NCI-H1930 (cell line): ENCODE measurements around the gene INPP5A.
"Not testable (repeated sequence)": the region's sequence is repeated elsewhere in the genome, so short reads cannot be mapped to it uniquely, and the experiment has no call there.

ENCODE experiments used
- DNase-seq, 2 experiments: peaks; one replicate each; lab custom pipeline; 2025; lab: John Stamatoyannopoulos, UW

The INPP5A gene

DNA sequence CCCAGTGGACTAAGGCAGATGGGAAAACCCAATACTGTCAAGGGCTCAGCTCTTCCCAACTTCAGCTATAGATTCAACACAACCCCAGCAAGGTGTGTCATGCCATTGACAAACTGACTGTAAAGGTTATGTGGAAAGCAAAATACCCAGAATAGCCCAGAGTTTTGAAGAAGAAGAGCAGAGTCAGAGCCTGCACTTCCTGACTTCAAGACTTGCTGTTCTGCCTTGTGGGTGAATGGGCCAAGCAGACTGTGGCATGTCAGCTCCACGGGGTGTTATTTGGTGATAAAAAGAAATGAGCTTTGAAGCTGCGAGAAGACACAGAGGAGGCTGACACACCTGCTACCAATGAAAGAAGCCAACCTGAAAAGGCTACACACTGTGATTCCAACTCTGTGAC lies 158.6 kb downstream of the INPP5A start:
- DNase-seq: no peak

DNA sequence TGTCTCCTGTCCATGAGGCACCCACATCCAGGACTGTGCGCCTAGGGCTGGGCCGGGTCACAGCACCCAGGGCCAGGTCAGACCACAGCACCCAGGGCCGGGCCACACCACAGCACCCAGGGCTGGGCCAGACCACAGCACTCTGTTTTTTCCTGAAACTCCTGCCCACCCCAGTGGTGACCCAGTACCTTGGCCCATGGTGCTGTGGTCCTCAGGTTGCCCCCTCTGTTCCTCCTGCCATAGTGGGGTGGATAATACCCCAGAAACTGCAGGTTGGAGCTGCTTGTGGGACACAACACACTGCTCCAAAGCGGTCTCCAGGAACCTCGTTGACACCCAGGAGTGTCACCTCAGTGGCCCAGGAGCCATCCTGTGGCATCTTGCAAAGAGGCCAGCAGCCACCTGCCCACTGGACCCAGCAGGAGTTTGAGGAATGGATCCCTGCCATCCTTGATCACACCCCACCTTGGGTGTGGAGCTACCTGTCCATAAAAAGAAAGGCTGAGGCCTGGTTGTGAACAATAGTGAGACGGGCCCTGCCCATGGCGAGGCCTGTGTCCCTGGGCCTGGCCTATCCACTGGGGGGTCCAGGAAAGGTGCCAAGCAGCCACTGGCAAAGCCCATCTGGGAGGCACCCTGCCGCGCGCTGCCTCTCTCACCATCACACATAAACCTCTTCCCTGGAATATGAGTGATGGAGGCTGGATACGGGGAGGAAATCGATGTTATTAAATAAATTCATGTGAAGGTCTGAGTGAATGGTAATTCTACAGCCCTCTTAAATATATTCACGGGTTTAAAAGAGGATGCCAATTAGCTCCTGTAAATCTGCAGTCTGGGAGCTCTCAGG lies 159.4 kb downstream of the INPP5A start:
- no peak for DNase-seq

DNA sequence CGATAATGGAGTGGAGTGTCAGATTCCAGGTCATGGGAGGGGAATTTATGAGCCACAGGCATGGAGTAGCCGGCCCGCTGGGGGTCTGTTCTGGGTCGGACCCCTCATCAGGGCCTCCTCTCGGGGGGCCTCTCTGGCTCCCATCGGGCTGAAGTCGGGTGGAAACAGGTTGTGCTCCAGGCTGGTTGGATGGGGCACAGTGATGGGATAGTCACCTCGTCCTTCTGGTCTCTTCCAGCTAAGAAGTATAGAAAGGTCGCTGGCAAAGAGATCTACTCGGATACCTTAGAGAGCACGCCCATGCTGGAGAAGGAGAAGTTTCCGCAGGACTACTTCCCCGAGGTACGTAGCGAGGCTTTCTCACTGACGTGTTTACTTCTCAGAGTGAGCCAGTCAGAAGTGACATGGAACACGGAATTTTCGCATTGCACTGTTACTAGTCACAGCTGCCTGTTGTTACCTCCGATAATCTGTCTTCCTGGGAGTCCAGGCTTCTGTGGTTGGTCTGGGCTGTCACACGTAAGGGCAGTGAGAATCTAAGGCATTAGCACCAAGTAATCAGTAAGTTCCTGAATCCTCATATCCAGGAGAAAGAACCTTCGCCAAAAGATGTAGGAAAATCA lies 160.1 kb downstream of the INPP5A start:
- DNase-seq: no peak

GRCh38 chr10:132698211-132698751 lies 160.7 kb downstream of the INPP5A start:
- no peak for DNase-seq

- no peak for DNase-seq
These were observed 161.3 kb downstream of the INPP5A start for GRCh38 chr10:132698761-132699391.

GRCh38 chr10:132699411-132700155 lies 162.0 kb downstream of the INPP5A start:
- no peak for DNase-seq

DNA sequence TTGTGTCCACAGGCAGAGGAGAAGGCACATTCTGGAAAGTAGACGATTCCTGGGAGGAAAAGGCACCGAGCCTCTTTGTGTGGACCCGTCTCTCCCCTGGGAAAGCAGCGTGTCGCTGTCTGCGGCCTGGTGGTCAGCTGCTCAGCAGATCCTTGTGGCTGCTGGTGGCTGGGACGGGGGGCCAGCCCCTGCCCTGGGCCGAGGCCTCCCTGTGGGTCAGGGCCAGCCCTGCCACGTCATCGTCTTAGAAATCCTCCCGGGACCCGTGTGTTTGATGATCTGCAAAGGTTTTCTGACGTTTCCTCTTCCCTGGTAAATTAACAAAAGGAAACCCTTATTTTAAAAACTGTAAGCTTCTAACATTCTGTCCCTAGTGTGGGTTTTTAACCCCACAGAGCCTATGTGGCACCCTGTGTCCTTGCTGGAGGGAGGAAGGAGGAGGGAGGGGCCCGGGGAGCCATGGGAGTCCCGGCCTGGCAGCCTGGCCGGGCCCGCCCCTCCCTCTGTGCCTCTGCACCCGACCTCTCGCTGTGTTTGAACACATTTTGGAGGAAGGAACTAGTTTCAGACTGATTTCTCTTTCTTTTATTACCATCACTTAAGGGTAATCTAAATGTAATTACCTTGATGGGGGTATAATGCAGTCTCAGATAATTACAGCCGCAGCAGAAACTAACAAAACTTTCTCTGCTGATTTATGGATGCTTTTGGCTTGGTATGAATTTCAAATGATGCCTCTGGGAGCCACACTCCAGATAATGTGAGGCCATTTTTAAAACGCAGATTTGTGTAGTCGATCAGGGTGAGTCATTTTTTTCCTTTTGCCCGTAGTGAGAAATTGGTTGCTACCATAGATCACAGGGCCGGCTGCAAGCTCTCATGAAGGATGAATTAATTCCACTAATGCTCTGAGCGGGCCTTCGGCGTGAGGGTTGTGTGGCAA lies 162.8 kb downstream of the INPP5A start:
- DNase-seq: no peak

DNA sequence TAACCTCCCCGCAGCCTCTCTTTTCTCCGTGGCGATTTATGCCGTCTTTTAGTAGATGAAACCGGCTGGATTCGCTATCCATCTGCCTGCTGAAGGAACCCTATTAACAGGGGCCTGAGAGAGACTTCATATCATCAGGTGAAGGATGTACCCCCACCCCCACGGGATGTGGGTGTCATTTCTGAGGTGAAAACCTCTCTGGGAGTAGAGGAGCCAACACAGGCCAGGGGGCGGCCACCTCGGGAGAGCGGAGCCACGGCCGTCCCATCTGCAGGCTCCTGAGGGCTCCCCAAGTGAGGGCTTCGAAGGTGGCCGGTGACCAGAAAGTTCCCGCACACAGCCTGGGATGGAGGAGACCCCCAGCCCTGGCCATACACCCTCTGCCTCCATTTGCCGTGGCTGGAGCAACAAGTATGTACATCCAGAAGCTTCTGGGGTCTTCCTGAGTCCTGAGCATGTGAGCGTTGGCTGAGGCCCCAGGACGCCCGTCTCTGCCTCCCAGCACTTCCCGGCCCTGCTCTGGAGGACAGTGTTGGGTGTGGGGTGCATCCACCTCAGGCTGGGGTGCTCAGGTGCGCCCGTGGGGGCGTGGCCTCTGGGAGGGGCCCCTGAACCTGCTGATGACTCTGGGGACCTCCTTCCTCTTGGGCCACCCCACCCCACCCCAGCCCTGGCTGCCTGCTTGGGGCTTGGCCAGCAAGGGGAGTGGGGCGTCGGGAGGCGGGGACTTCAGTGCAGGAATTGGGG lies 163.7 kb downstream of the INPP5A start:
- no peak for DNase-seq

DNA sequence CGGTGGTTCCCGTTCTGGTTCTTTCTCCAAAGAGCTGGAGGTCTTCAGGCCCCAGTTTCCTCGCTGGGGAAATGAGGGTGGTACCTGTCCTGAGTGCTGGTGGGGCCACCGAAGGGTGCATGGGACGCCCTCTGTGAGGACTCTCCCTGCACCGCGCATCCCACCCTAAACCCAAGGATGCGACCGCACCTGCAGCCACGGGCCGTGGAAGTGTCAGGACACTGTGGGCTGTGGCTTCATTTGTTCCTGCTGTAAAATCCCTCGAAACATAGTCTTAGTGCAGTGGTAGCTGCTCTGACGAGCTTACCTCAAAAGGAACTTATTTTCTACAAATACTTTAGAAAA lies 164.2 kb downstream of the INPP5A start:
- no peak for DNase-seq

DNA sequence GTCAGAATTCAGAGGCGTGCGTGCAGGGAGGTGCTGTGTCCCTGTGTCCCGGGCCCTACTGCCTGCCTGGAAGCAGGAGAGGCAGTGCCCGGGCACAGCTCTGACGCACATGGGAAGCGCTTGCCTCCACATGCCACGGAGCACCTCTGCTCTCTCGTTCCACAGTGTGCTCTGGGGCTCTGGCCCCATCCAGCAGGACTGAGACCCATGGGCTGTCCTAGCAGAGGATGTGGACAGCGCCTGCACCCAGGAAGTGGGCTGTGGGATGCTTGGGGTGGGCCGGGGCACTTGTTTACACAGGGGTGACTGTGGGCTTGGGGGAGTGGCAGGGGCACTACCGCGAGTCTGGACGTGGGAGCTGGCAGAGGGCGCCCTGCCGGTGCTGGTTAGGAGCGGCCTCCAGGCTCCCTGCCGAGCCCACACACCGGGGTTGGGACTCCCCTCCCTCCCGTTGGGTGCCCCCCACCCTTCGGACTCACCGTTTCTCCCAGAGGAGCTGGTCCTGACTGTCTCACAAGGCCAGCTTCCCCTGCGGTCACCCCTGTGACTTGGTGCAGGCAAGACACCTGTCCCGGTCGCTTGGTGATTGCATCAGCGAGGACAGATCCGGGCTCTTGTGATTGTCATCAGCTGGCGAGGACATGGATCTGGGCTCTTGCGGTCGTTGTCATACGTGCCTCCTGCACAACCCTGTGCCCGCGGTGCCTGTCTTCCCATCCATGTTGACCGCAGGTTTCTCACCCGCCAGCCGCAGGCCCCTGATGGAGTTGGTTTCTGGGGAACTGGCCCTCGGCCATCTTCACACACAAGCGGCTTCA lies 165.2 kb downstream of the INPP5A start:
- no peak for DNase-seq

- no peak for DNase-seq
These were observed 165.9 kb downstream of the INPP5A start for GRCh38 chr10:132703419-132704007.

- no peak for DNase-seq
These were observed 166.6 kb downstream of the INPP5A start for GRCh38 chr10:132704008-132704814.

DNA sequence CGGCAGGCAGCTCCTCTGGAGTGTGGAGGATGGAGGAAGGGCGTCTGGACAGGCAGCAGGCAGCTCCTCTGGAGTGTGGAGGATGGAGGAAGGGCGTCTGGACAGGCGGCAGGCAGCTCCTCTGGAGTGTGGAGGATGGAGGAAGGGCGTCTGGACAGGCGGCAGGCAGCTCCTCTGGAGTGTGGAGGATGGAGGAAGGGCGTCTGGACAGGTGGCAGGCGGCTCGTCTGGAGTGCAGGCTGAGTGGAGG lies 167.2 kb downstream of the INPP5A start:
- not testable (repeated sequence) for DNase-seq

GRCh38 chr10:132705173-132705572 lies 167.6 kb downstream of the INPP5A start:
- DNase-seq: no peak

GRCh38 chr10:132705943-132706342 lies 168.4 kb downstream of the INPP5A start:
- no peak for DNase-seq

- DNase-seq: no peak
These were observed 169.1 kb downstream of the INPP5A start for GRCh38 chr10:132706701-132707100.

DNA sequence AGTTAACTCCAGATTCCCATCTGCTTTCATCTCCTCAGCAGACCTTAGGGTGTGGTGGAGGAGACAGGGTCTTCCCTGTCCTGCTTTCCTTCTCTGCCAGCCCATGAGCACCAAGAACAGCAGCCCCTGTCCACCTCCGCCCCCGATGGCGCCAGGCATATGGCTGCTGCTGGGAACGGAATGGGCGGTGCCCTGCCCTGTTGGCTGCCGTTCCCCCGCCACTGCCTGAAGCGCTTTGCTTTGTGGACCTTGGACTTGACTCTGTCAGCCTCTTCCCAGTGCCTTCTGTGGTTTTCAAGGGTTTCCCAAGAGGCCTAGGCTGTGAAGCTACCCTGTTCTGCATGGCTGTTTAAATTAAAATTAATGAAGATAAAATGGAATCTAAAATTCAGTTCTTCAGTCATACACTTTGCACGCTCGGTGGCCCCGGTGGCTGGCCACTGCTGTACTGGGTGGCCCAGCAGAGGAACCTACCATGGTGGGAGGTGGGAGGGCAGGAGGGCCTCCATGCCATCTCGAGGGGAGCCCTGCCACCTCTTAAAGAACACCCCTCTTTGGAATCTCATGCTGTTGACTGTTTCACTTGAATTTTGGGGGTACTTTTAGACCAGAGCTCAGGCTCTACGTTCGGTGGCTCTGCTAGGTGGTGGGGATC lies 169.7 kb downstream of the INPP5A start:
- DNase-seq: no peak

DNA sequence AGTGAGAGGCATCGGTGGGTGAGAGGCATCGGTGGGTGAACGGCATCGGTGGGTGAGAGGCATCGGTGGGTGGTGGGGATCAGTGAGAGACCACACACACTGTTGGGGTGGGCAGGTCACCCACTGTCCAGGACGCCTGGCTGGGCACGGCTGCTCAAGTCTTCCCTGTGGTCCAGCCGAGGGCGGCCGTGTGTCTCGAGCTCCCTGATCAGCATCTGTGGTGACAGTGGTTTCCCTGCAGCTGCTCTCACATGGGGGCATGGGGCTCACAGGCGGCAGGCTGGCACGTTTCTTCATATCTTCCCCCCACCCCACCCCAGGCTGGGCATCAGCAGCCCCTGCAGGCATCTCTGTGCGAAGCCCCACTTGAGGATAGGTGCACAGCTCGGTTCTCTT lies 170.2 kb downstream of the INPP5A start:
- no peak for DNase-seq
